ENCODE data around the gene TMEM266. TPM values are rescaled to one million over a fixed set of nuclear protein-coding genes. Genes with fewer than 3 reads are reported as not detected.
A peak's percentile ranks its signal among the peaks of the same experiment; 100 is the strongest.

Gene TMEM266
- total and polyA plus RNA-seq, 2 of the 4 experiments (the other 2 are of a cell fraction), result not detected

GRCh38 chr15:76208786-76209424 is 149.1 kb downstream of the TMEM266 start:
- H4K5ac ChIP-seq (ENCODE audit: low read depth, low read length), result no peak overlapping the region
- TF ChIP-seq RFX5 (IDR thresholded peaks at IDR 0.05; ENCODE audit: low read depth, low read length) (no peak), CTCF (conservative IDR thresholded peaks at IDR 0.05; ENCODE audit: low read depth, low read length) (no peak), RCOR1 (IDR thresholded peaks at IDR 0.05; ENCODE audit: insufficient replicate concordance, low read length) (no peak), CEBPB (IDR thresholded peaks at IDR 0.05; ENCODE audit: low read depth, low read length) (no peak)

More at GRCh38 chr15:76208786-76209424, 149.1 kb downstream of the TMEM266 start:
- dilution Hi-C loops (cut with HindIII; ENCODE audit: low sequenced_read_pairs, unreplicated experiment) (no loop called here), in situ Hi-C loops (cut with MboI; ENCODE audit: low sequenced_read_pairs) (no loop called here), intact Hi-C loops (cut with micrococcal nuclease) (no loop called here)
- H2BK5ac ChIP-seq (ENCODE audit: low read depth, low read length, poor library complexity, severe bottlenecking), result no peak overlapping the region
- DNase-seq (peak; percentile 31), ATAC-seq (ENCODE audit: low read depth) (peak; percentile 21; the same call in 1 of the 2 replicates)
- no peaks in the 10 kb centered on the region for H3K27me3 ChIP-seq (ENCODE audit: control insufficient read depth, insufficient read depth, low read length)
- H3K56ac ChIP-seq (ENCODE audit: extremely low read depth, insufficient read depth, low read length), result no peak overlapping the region
- H4K20me1 ChIP-seq (ENCODE audit: insufficient read depth, low read length), result no peaks in the 10 kb centered on the region; the same call in 1 of the 2 replicates
- POLR2A ChIA-PET (ENCODE audit: unreplicated experiment), result no interaction called here
- no peak overlapping the region for H3K14ac ChIP-seq (replicated peaks; ENCODE audit: low read depth, low read length)
- no peak overlapping the region for H4K91ac ChIP-seq (ENCODE audit: insufficient read depth, low read depth, low read length)
- no peak overlapping the region for H3K9ac ChIP-seq (ENCODE audit: low read depth, low read length)
- H3K18ac ChIP-seq (ENCODE audit: low read depth, low read length), result no peak overlapping the region
- no peak overlapping the region for H3K27ac ChIP-seq (ENCODE audit: insufficient read depth, low read length)
- H3K4me3 ChIP-seq (ENCODE audit: insufficient read depth, low read depth, low read length), result no peak overlapping the region
- no peak overlapping the region for H3K4me2 ChIP-seq (ENCODE audit: low read depth, low read length)
- H3K36me3 ChIP-seq (ENCODE audit: control insufficient read depth, insufficient read depth, low read length), result peaks cover 19% of the 10 kb centered on the region
- 100% methylated on average over 1 of the region's 2 CpGs; no CpG with 5 or more reads in 1 of the 2 experiments for WGBS, 2 experiments (ENCODE audit: extremely low coverage in 2 of 2, insufficient read length in 1 of 2)
- H3K9me3 ChIP-seq (ENCODE audit: control insufficient read depth, insufficient read depth, low read length), result no peaks in the 10 kb centered on the region
- CTCF ChIA-PET, result no interaction called here
- H2AFZ ChIP-seq (replicated peaks; ENCODE audit: low read length, poor library complexity), result no peak overlapping the region
- no peak overlapping the region for H2AK9ac ChIP-seq (replicated peaks; ENCODE audit: low read depth, low read length, poor library complexity)
- H2AK5ac ChIP-seq (ENCODE audit: low read depth, low read length), result no peak overlapping the region
- H4K8ac ChIP-seq (ENCODE audit: low read depth in 2 of 2, low read length in 2 of 2), result no peak overlapping the region
- no peak overlapping the region for H2BK15ac ChIP-seq (ENCODE audit: low read depth, low read length)
- H3K4ac ChIP-seq (ENCODE audit: low read depth, low read length), result no peak overlapping the region
- no peaks in the 10 kb centered on the region for H3K4me1 ChIP-seq (ENCODE audit: control insufficient read depth, insufficient read depth, low read length)
- BruUV-seq (replicated peaks), result no TSS peak
- no peak overlapping the region for H3K23ac ChIP-seq (ENCODE audit: low read depth, low read length)
- H3K79me1 ChIP-seq (ENCODE audit: low read depth in 1 of 2, low read length in 2 of 2), result peaks cover 0 to 6% of the 10 kb centered on the region in 2 experiments; a peak in 1 of 4 replicates
- H3K9me1 ChIP-seq (ENCODE audit: insufficient read depth, low read length), result peaks cover 4% of the 10 kb centered on the region; the same call in 1 of the 2 replicates
- H2BK120ac ChIP-seq (ENCODE audit: low read depth, low read length), result no peak overlapping the region
- no peak overlapping the region for H2BK20ac ChIP-seq (ENCODE audit: low read depth, low read length)
